C4-2B (cell line): ENCODE results near the gene TM4SF20.

Experiments
- ZFX ChIP-seq: fragments of 450-650 bp; IDR thresholded peaks from 2 replicates; pipeline ENCODE4 v1.6.1; 2017
- TF ChIP-seq, protein P1 (sequence below): fragments of 450-650 bp; conservative IDR thresholded peaks from 2 replicates; pipeline ENCODE4 v1.5.1; 2017; ENCODE audit warnings: mild to moderate bottlenecking

DNA sequence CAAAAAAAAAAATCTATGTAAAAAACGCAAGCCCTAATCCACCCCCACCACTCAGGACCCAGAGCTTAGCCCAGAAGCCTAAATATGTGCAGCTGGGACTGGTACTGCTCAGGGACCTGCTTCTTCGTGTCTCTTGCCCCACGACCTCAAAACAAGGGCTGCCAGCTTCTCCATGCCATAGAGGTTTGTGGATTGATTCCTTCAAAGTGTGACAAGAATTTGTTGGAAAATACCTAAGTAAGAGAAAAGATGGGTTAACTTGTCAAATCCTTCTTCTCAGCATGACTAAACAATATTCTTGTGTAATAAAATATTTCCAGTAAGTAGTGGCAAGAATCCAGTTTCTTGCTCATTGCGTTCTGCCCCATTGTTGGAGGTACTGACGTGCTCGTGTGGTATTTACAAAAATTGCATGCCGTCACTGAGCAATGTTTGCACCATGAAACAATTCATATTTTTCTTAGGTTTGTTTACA, 9.5 kb upstream of the TM4SF20 start:
- TF ChIP-seq, protein P1, sequence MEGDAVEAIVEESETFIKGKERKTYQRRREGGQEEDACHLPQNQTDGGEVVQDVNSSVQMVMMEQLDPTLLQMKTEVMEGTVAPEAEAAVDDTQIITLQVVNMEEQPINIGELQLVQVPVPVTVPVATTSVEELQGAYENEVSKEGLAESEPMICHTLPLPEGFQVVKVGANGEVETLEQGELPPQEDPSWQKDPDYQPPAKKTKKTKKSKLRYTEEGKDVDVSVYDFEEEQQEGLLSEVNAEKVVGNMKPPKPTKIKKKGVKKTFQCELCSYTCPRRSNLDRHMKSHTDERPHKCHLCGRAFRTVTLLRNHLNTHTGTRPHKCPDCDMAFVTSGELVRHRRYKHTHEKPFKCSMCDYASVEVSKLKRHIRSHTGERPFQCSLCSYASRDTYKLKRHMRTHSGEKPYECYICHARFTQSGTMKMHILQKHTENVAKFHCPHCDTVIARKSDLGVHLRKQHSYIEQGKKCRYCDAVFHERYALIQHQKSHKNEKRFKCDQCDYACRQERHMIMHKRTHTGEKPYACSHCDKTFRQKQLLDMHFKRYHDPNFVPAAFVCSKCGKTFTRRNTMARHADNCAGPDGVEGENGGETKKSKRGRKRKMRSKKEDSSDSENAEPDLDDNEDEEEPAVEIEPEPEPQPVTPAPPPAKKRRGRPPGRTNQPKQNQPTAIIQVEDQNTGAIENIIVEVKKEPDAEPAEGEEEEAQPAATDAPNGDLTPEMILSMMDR: no peak
- TF ChIP-seq ZFX: no peak
